Measurements from ENCODE around the gene SPSB4. TPM values are rescaled to one million over a fixed set of nuclear protein-coding genes. Genes with fewer than 3 reads are reported as not detected.
A peak's percentile ranks its signal among the peaks of the same experiment; 100 is the strongest.

SPSB4 gene
- total RNA-seq, 1 donor from 2014 or later = not detected

GRCh38 chr3:141083836-141084649, 32.9 kb downstream of the SPSB4 start:
- H3K36me3 ChIP-seq = no peaks in the 10 kb centered on the region
- H3K27me3 ChIP-seq = no peaks in the 10 kb centered on the region
- peak overlapping the region; percentile 61 to 76 for H3K27ac ChIP-seq
- no peak overlapping the region for H3K4me3 ChIP-seq
- TF ChIP-seq CTCF (IDR thresholded peaks at IDR 0.05) = no peak
- no peaks in the 10 kb centered on the region for H3K9me3 ChIP-seq
- intact Hi-C loops (cut with DNase I) = no loop called here
- H3K4me1 ChIP-seq = peaks cover 0 to 9% of the 10 kb centered on the region in 2 donors
- DNase-seq (ENCODE audit: low spot score in 2 of 2) = no peak

- Histone ChIP-seq H3K27ac (no peak overlapping the region), H3K27me3 (no peaks in the 10 kb centered on the region), H3K4me1 (peaks cover 0 to 9% of the 10 kb centered on the region in 2 donors), H3K9me3 (no peaks in the 10 kb centered on the region), H3K36me3 (no peaks in the 10 kb centered on the region), H3K4me3 (no peak overlapping the region)
- no peak for TF ChIP-seq CTCF (IDR thresholded peaks at IDR 0.05)
- intact Hi-C loops (cut with DNase I) = no loop called here
- DNase-seq (ENCODE audit: low spot score in 2 of 2) = no peak
These were observed 34.4 kb downstream of the SPSB4 start for GRCh38 chr3:141085343-141086070.

- DNase-seq (ENCODE audit: low spot score in 2 of 2) = no peak
- TF ChIP-seq CTCF (IDR thresholded peaks at IDR 0.05) = no peak
- intact Hi-C loops (cut with DNase I) = no loop called here
- Histone ChIP-seq H3K27me3 (no peaks in the 10 kb centered on the region), H3K27ac (no peak overlapping the region), H3K4me3 (no peak overlapping the region), H3K9me3 (no peaks in the 10 kb centered on the region), H3K36me3 (no peaks in the 10 kb centered on the region), H3K4me1 (peaks cover 0 to 9% of the 10 kb centered on the region in 2 donors)
These were observed 35.0 kb downstream of the SPSB4 start for GRCh38 chr3:141086188-141086587.

- no peak for DNase-seq (ENCODE audit: low spot score in 2 of 2)
- H3K4me1 ChIP-seq = peaks cover 0 to 9% of the 10 kb centered on the region in 2 donors
- intact Hi-C loops (cut with DNase I) = no loop called here
- H3K27me3 ChIP-seq = no peaks in the 10 kb centered on the region
- no peaks in the 10 kb centered on the region for H3K9me3 ChIP-seq
- no peak overlapping the region for H3K4me3 ChIP-seq
- no peak for TF ChIP-seq CTCF (IDR thresholded peaks at IDR 0.05)
- H3K36me3 ChIP-seq = no peaks in the 10 kb centered on the region
- H3K27ac ChIP-seq = no peak overlapping the region
These were observed 36.1 kb downstream of the SPSB4 start for GRCh38 chr3:141087076-141087777.

GRCh38 chr3:141087778-141088130, 36.6 kb downstream of the SPSB4 start:
- TF ChIP-seq CTCF (IDR thresholded peaks at IDR 0.05) = no peak
- DNase-seq (ENCODE audit: low spot score in 2 of 2) = no peak
- H3K4me1 ChIP-seq = peaks cover 0 to 9% of the 10 kb centered on the region in 2 donors

More at GRCh38 chr3:141087778-141088130, 36.6 kb downstream of the SPSB4 start:
- intact Hi-C loops (cut with DNase I) = no loop called here
- Histone ChIP-seq H3K9me3 (no peaks in the 10 kb centered on the region), H3K36me3 (no peaks in the 10 kb centered on the region), H3K4me3 (no peak overlapping the region), H3K27me3 (no peaks in the 10 kb centered on the region), H3K27ac (no peak overlapping the region)
